Activated naive CD8-positive, alpha-beta T cell treated with anti-CD3 and anti-CD28 coated beads, Interleukin-2, amount 10 ng/mL, durations not matched to agents 7 days and 5 days (primary cell): ENCODE data around the gene ADAM21. TPM values are rescaled to one million over a fixed set of nuclear protein-coding genes. Genes with fewer than 3 reads are reported as not detected.
"Not testable (repeated sequence)": the region's sequence is repeated elsewhere in the genome, so short reads cannot be mapped to it uniquely, and the experiment has no call there.

ENCODE experiments used
- ATAC-seq: fragments of 150-1000 bp; cut with Tn5 transposase; one replicate; pipeline ENCODE4 v1.10.0; 2021; ENCODE audit warnings: low read depth, moderate library complexity
- POLR2A ChIA-PET: fragments of 350-600 bp; sonication (Branson Sonifier 250); formaldehyde crosslinking; loops from one replicate; lab custom pipeline; 2021; ENCODE audit warnings: antibody characterized with exemption; lab: Charles Lee
- DNase-seq: peaks from one replicate; pipeline ENCODE4 v3.0.0; 2021
- H3K27ac Mint-ChIP-seq: one replicate; pipeline ENCODE4 v1.8.0; 2022; ENCODE audit warnings: mild to moderate bottlenecking, mixed read lengths
- H3K27me3 Mint-ChIP-seq: one replicate; pipeline ENCODE4 v1.8.0; 2022; ENCODE audit warnings: mild to moderate bottlenecking, moderate library complexity, mixed read lengths
- H3K36me3 Mint-ChIP-seq: one replicate; pipeline ENCODE4 v1.8.0; 2021; ENCODE audit warnings: mild to moderate bottlenecking, mixed read lengths
- H3K4me1 Mint-ChIP-seq: one replicate; pipeline ENCODE4 v1.8.0; 2021; ENCODE audit warnings: mixed read lengths
- H3K4me3 Mint-ChIP-seq: one replicate; pipeline ENCODE4 v1.8.0; 2022; ENCODE audit warnings: mild to moderate bottlenecking, moderate library complexity, mixed read lengths
- H3K9me3 Mint-ChIP-seq: one replicate; pipeline ENCODE4 v1.8.0; 2021; ENCODE audit warnings: mixed read lengths
- total RNA-seq, 2 experiments: library from RNA; stranded (reverse); gene quantifications; one replicate each; pipeline ENCODE4 v1.2.3, GENCODE V29; 2021

Gene ADAM21
- total RNA-seq, result not detected

GRCh38 chr14:70451874-70452273, at the start of gene ADAM21:
ADAM21 (plus strand) TSS chr14:70452174; CDS start chr14:70457500, 5,326 bp downstream.
- H3K36me3 Mint-ChIP-seq, result no peaks in the 10 kb centered on the region
- peaks cover 4% of the 10 kb centered on the region for H3K27me3 Mint-ChIP-seq
- ATAC-seq (no peak), DNase-seq (no peak)
- POLR2A ChIA-PET, result no interaction called here
- H3K4me1 Mint-ChIP-seq, result no peaks in the 10 kb centered on the region
- no peaks in the 10 kb centered on the region for H3K9me3 Mint-ChIP-seq
- no peak within 1 kb of the TSS for H3K27ac Mint-ChIP-seq
- H3K4me3 Mint-ChIP-seq, result no peak within 1 kb of the TSS

DNA sequence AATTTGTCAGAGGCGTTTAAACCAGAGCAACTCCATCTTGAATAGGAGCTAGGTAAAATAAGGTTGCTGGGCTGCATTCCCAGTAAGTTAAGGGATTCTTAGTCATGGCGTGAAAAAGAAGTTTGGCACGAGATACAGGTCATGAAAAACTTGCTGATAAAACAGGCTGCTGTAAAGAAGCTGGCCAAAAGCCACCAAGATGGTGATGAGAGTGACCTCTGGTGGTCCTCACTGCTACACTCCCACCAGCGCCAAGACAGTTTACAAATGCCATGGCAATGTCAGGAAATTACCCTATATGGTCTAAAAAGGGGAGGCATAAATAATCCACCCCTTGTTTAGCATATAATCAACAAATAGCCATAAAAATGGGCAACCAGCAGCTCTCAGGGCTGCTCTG, 48.6 kb upstream of the ADAM21 start:
- POLR2A ChIA-PET, H3K9me3 Mint-ChIP-seq, H3K4me3 Mint-ChIP-seq, H3K4me1 Mint-ChIP-seq, DNase-seq, ATAC-seq, H3K27ac Mint-ChIP-seq, H3K27me3 Mint-ChIP-seq: not testable (repeated sequence)
- H3K36me3 Mint-ChIP-seq, result peaks cover 15% of the 10 kb centered on the region

DNA sequence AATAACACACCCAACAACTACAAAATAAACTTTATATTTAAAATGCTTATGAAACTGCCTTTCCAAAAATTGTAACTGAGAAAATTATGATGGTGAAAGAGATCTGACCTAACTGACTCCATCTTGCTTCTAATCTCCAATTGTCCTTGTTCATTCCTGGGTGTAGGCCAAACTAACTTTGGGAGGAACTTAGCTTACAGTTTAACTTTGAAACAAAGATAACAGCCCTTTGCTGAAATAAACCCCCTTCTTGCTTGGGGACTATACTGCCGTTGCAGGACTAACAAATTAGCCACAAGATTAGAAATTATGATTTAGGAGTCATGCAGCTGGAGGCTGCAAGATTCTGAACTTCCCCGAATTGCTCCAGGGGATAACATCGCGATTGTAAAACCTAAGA, 45.8 kb upstream of the ADAM21 start:
- POLR2A ChIA-PET, H3K4me3 Mint-ChIP-seq, DNase-seq, H3K27ac Mint-ChIP-seq, H3K4me1 Mint-ChIP-seq, H3K9me3 Mint-ChIP-seq, H3K27me3 Mint-ChIP-seq, ATAC-seq: not testable (repeated sequence)
- H3K36me3 Mint-ChIP-seq, result peaks cover 14% of the 10 kb centered on the region

- Mint-ChIP-seq H3K27me3 (no peaks in the 10 kb centered on the region), H3K36me3 (peaks cover 16% of the 10 kb centered on the region), H3K4me1 (no peaks in the 10 kb centered on the region), H3K27ac (no peak overlapping the region), H3K4me3 (no peak overlapping the region), H3K9me3 (peaks cover 2% of the 10 kb centered on the region)
- ATAC-seq (no peak), DNase-seq (no peak)
- POLR2A ChIA-PET, result interaction anchor here (0.6 kb wide), 1 partner anchor 18 kb away, joined by 6 read pairs; no protein-coding TSS in a partner anchor
Measured at GRCh38 chr14:70407621-70408020, 44.4 kb upstream of the ADAM21 start.

GRCh38 chr14:70415788-70416187, 36.2 kb upstream of the ADAM21 start:
- no peak for DNase-seq
- POLR2A ChIA-PET, result no interaction called here
- peaks cover 17% of the 10 kb centered on the region for H3K4me1 Mint-ChIP-seq
- H3K27ac Mint-ChIP-seq, result peak overlapping the region; percentile 54
- no peaks in the 10 kb centered on the region for H3K9me3 Mint-ChIP-seq
- H3K4me3 Mint-ChIP-seq, result peak overlapping the region; percentile 84
- no peaks in the 10 kb centered on the region for H3K27me3 Mint-ChIP-seq
- no peak for ATAC-seq
- H3K36me3 Mint-ChIP-seq, result peaks cover 4% of the 10 kb centered on the region

DNA sequence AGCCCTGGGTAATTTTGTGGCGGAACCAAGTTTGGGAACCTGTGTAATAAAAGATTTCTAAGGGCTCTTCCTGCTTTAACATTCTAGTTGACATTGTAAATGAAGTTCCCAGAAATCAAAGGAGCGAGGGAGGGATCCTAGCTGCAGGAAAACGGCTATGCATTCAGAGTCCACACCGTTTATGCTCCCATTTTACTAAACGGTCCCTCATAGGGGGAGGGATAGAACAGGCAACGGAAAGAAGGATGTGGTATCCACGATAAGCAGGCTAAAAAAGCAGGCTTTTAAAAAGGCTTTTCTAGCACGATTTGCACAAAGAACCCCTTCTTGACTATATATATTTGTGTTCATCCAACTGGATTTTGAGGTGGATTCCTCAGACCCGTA, 35.6 kb upstream of the ADAM21 start:
- Mint-ChIP-seq H3K4me1 (peaks cover 17% of the 10 kb centered on the region), H3K4me3 (peak overlapping the region; percentile 90), H3K27me3 (no peaks in the 10 kb centered on the region), H3K36me3 (peaks cover 4% of the 10 kb centered on the region), H3K9me3 (no peaks in the 10 kb centered on the region), H3K27ac (peak overlapping the region; percentile 75)
- POLR2A ChIA-PET, result no interaction called here
- DNase-seq (no peak), ATAC-seq (peak; percentile 41)

DNA sequence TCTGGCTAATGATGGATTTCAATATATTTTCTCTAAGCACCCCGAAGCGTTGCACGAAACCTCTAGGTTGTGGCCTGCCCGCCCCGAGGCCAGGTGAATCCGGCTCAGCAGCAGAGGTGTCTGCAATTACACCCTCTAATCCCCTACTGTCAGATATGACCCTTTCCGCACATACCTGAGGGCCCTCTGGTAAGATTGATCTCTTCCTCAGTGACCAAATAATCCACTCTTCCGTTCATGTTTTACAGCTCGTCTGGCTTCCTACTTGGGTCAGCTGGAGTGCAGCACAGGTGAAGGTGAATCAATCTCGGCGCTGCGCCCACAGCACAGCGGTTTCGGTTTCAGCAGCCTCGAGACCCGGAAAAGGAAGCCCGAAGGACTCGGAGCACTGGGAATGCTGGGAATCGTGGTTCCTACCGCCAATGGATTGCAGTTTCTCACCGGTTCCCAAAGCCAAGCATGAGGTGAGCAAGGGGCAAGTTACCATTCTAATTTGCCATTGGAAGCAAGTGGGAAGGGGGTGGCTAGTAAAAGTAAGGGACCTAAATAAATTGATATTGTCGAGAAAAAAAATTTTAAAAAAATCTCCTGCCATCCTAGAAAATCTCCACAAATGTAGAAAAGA, 35.1 kb upstream of the ADAM21 start, which contains the start of gene SYNJ2BP:
SYNJ2BP (minus strand) TSS at position 366 of the 625 bp plus-strand sequence; CDS start at position 239, 127 bp downstream.
- Mint-ChIP-seq H3K27me3 (no peaks in the 10 kb centered on the region), H3K4me3 (peak within 1 kb of the TSS; percentile 90), H3K27ac (peak within 1 kb of the TSS; percentile 75), H3K36me3 (peaks cover 2% of the 10 kb centered on the region), H3K4me1 (peaks cover 17% of the 10 kb centered on the region), H3K9me3 (no peaks in the 10 kb centered on the region)
- POLR2A ChIA-PET, result no interaction called here
- DNase-seq (peak; percentile 57), ATAC-seq (peak; percentile 90)

GRCh38 chr14:70419270-70419931, 32.6 kb upstream of the ADAM21 start:
- H3K9me3 Mint-ChIP-seq, H3K27me3 Mint-ChIP-seq, DNase-seq, H3K36me3 Mint-ChIP-seq, POLR2A ChIA-PET, H3K4me3 Mint-ChIP-seq, H3K27ac Mint-ChIP-seq, ATAC-seq: not testable (repeated sequence)
- H3K4me1 Mint-ChIP-seq, result peaks cover 15% of the 10 kb centered on the region

DNA sequence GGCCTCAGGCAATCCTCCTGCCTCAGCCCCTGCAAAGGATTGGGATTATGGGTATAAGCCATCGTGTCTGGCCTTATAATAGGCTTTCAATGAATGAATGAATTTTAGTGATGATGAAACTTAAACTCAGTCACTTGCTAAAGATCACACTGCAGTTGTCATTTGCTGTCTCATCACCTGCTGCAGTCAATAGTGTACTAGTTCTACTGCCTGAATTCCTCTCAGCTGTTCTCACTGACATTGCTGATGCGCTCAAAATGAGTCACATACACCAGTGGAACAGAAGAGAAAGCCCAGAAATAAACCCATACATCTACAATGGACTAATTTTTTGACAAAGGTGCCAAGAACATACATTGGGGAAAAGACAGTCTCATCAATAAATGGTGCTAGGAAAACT, 29.4 kb upstream of the ADAM21 start:
- POLR2A ChIA-PET, result no interaction called here
- ATAC-seq, result no peak
- no peaks in the 10 kb centered on the region for H3K36me3 Mint-ChIP-seq

GRCh38 chr14:70425354-70425753, 26.6 kb upstream of the ADAM21 start:
- DNase-seq, result no peak
- H3K9me3 Mint-ChIP-seq, result peaks cover 4% of the 10 kb centered on the region
- POLR2A ChIA-PET, result no interaction called here
- no peaks in the 10 kb centered on the region for H3K36me3 Mint-ChIP-seq
- ATAC-seq, result no peak
- no peaks in the 10 kb centered on the region for H3K4me1 Mint-ChIP-seq
- H3K27me3 Mint-ChIP-seq, result peaks cover 11% of the 10 kb centered on the region
- no peak overlapping the region for H3K27ac Mint-ChIP-seq
- no peak overlapping the region for H3K4me3 Mint-ChIP-seq

More for the DNA sequence above, 29.4 kb upstream of the ADAM21 start:
- Mint-ChIP-seq H3K4me1 (peaks cover 3% of the 10 kb centered on the region), H3K27ac (no peak overlapping the region), H3K4me3 (no peak overlapping the region), H3K27me3 (peaks cover 3% of the 10 kb centered on the region), H3K9me3 (no peaks in the 10 kb centered on the region)
- no peak for DNase-seq

DNA sequence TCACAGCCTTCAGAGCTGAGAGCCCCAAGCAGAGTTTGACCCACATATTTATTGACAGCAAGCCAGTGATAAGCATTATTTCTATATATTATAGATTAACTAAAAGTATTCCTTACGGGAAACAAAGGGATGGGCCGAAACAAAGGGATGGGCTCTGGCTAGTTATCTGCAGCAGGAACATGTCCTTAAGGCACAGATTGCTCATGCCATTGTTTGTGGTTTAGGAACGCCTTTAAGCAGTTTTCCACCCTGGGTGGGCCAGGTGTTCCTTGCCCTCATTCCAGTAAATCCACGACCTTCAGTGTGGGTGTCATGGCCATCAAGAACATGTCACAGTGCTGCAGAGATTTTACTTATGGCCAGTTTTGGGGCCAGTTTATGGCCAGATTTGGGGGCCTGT, 25.4 kb upstream of the ADAM21 start:
- DNase-seq, H3K27ac Mint-ChIP-seq, H3K4me3 Mint-ChIP-seq, ATAC-seq, POLR2A ChIA-PET, H3K36me3 Mint-ChIP-seq, H3K4me1 Mint-ChIP-seq: not testable (repeated sequence)
- peaks cover 16% of the 10 kb centered on the region for H3K27me3 Mint-ChIP-seq
- peaks cover 13% of the 10 kb centered on the region for H3K9me3 Mint-ChIP-seq

GRCh38 chr14:70436867-70437266, 15.1 kb upstream of the ADAM21 start:
- ATAC-seq, result no peak
- H3K4me3 Mint-ChIP-seq, result no peak overlapping the region
- no peaks in the 10 kb centered on the region for H3K4me1 Mint-ChIP-seq
- H3K9me3 Mint-ChIP-seq, result peaks cover 13% of the 10 kb centered on the region
- no peak for DNase-seq
- no peaks in the 10 kb centered on the region for H3K36me3 Mint-ChIP-seq
- no peak overlapping the region for H3K27ac Mint-ChIP-seq
- POLR2A ChIA-PET, result no interaction called here
- no peaks in the 10 kb centered on the region for H3K27me3 Mint-ChIP-seq

- POLR2A ChIA-PET, result no interaction called here
- DNase-seq (no peak), ATAC-seq (no peak)
- Mint-ChIP-seq H3K27ac (no peak overlapping the region), H3K4me3 (no peak overlapping the region), H3K36me3 (peaks cover 2% of the 10 kb centered on the region), H3K27me3 (no peaks in the 10 kb centered on the region), H3K9me3 (peaks cover 15% of the 10 kb centered on the region), H3K4me1 (no peaks in the 10 kb centered on the region)
Measured at GRCh38 chr14:70441641-70442040, 10.3 kb upstream of the ADAM21 start.

DNA sequence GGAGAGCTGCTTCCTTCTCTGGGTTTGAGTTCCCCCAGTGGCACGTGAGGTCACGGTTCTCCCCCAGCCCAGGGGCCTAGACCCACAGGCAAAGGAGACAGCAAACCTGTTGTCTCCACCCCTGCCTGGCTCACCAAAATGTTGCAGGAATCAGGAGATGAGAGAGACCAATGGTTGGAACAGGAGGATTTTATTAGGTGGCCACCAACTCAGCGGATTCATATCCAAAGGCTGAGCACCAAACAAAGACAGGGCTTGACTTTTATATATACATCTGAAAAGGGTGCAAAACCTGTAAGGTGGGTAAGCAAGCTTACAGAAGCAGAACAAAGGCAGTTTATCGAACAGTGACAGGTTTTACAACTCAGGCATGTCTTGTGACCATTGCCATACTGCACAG, 9.2 kb upstream of the ADAM21 start:
- Mint-ChIP-seq H3K27ac (no peak overlapping the region), H3K4me1 (no peaks in the 10 kb centered on the region), H3K9me3 (peaks cover 15% of the 10 kb centered on the region), H3K36me3 (peaks cover 2% of the 10 kb centered on the region), H3K27me3 (no peaks in the 10 kb centered on the region), H3K4me3 (no peak overlapping the region)
- POLR2A ChIA-PET, result no interaction called here
- ATAC-seq, result no peak
- no peak for DNase-seq
